Activated naive CD4-positive, alpha-beta T cell (primary cell): ENCODE data around the gene IPO11.
"Not testable (repeated sequence)": the region's sequence is repeated elsewhere in the genome, so short reads cannot be mapped to it uniquely, and the experiment has no call there.

Experiments
- DNase-seq, 4 experiments: peaks; one replicate each; lab custom pipeline; 2025; lab: John Stamatoyannopoulos, UW

IPO11 gene

GRCh38 chr5:62645223-62645622, 232.7 kb downstream of the IPO11 start:
- DNase-seq = no peak

GRCh38 chr5:62647241-62647640, 234.7 kb downstream of the IPO11 start:
- no peak for DNase-seq

- DNase-seq = no peak
Measured at GRCh38 chr5:62649025-62649424, 236.5 kb downstream of the IPO11 start.

- DNase-seq = no peak
Measured at GRCh38 chr5:62649476-62650113, 237.0 kb downstream of the IPO11 start.

- no peak for DNase-seq
Measured at GRCh38 chr5:62650197-62650596, 237.6 kb downstream of the IPO11 start.

GRCh38 chr5:62652225-62652624, 239.7 kb downstream of the IPO11 start:
- no peak for DNase-seq

- no peak for DNase-seq
Measured at GRCh38 chr5:62653001-62653863, 240.7 kb downstream of the IPO11 start.

- DNase-seq = no peak
Measured at GRCh38 chr5:62653864-62654575, 241.5 kb downstream of the IPO11 start.

GRCh38 chr5:62657772-62658171, 245.2 kb downstream of the IPO11 start:
- not testable (repeated sequence) for DNase-seq

GRCh38 chr5:62661126-62661525, 248.6 kb downstream of the IPO11 start:
- no peak for DNase-seq

GRCh38 chr5:62662521-62662920, 250.0 kb downstream of the IPO11 start:
- DNase-seq = no peak

GRCh38 chr5:62671479-62671878, 258.9 kb downstream of the IPO11 start:
- DNase-seq = no peak

- DNase-seq = not testable (repeated sequence)
Measured at GRCh38 chr5:62676596-62676995, 264.0 kb downstream of the IPO11 start.
